HepG2 (cell line): ENCODE measurements around the gene SLC36A2. TPM values are rescaled to one million over a fixed set of nuclear protein-coding genes. Genes with fewer than 3 reads are reported as not detected.

Experiments
- ATAC-seq: fragments of 200-7000 bp; cut with Tn5 transposase; 3 replicates; pipeline ENCODE4 v1.9.1; 2020; ENCODE audit warnings: mild to moderate bottlenecking, moderate library complexity
- BruUV-seq: library from RNA; stranded (reverse); fragments of 400-500 nt; replicated peaks from 2 replicates; lab custom pipeline; 2021; lab: Mats Ljungman, UMichigan
- CTCF ChIA-PET: fragments of 300-600 bp; formaldehyde crosslinking; extraction: SDS; loops from one replicate; lab custom pipeline; 2021; ENCODE audit warnings: low total read pairs, inconsistent platforms, low intra/inter-chr PET ratio; lab: Yijun Ruan, JAX
- POLR2A ChIA-PET: fragments of 350-600 bp; sonication (Branson Sonifier 250); formaldehyde crosslinking; loops from one replicate; lab custom pipeline; 2020; ENCODE audit warnings: antibody characterized with exemption, inconsistent platforms; lab: Yijun Ruan, JAX
- DNase-seq: peaks from one replicate; pipeline ENCODE4 v3.0.0-alpha.2; 2015; ENCODE audit warnings: low spot score
- FAIRE-seq: peaks from 3 replicates; lab custom pipeline; 2011; peaks lifted over from hg19 to GRCh38; lab: Jason Lieb, UNC
- H2AFZ ChIP-seq: one replicate; pipeline ENCODE4 v1.6.1; 2011; ENCODE audit warnings: low read length, inconsistent platforms
- H3K27ac ChIP-seq: fragments of 300-600 bp; 3 replicates; pipeline ENCODE4 v1.8.0; 2011; ENCODE audit warnings: mixed run types, mild to moderate bottlenecking, mixed read lengths, low read length, inconsistent platforms; ENCODE audit not compliant: insufficient read depth; ENCODE audit errors: extremely low read length
- H3K27me3 ChIP-seq, 2 experiments: fragments of 200-600 bp in 1 of 2; 2 replicates in 1 of 2; 3 replicates in 1 of 2; pipeline versions ENCODE4 v1.6.0 to v1.8.0; 2011; ENCODE audit warnings: low read length in 2 of 2, mild to moderate bottlenecking in 2 of 2, moderate library complexity in 2 of 2, inconsistent platforms in 1 of 2; ENCODE audit not compliant: insufficient read depth in 2 of 2, control insufficient read depth in 1 of 2
- H3K36me3 ChIP-seq, 2 experiments: fragments of 200-600 bp in 1 of 2; replicated peaks in 1 of 2; 2 replicates in 1 of 2; 3 replicates in 1 of 2; pipeline versions ENCODE4 v1.5.1 to v1.8.0; 2011; ENCODE audit warnings: low read length in 2 of 2, inconsistent platforms in 1 of 2; ENCODE audit not compliant: insufficient read depth in 2 of 2, control insufficient read depth in 1 of 2
- H3K4me1 ChIP-seq: 2 replicates; pipeline ENCODE4 v1.5.1; 2012; ENCODE audit warnings: low read length, inconsistent platforms; ENCODE audit not compliant: insufficient read depth
- H3K4me2 ChIP-seq: 2 replicates; pipeline ENCODE4 v1.6.0; 2011; ENCODE audit warnings: low read depth, low read length, inconsistent platforms
- H3K4me3 ChIP-seq, 3 experiments: fragments of 200-600 bp in 1 of 3; sonication (generic), shearing (Covaris generic) in 1 of 3; replicated peaks in 1 of 3; 2 replicates each; pipeline ENCODE4 v1.5.1; 2011 to 2016; ENCODE audit warnings: low read length in 3 of 3, inconsistent platforms in 2 of 3, low read depth in 2 of 3, mild to moderate bottlenecking in 2 of 3, control low read depth in 1 of 3, mixed read lengths in 1 of 3; ENCODE audit not compliant: insufficient read depth in 1 of 3
- H3K79me2 ChIP-seq: one replicate; pipeline ENCODE4 v1.6.1; 2011; ENCODE audit warnings: low read length, inconsistent platforms; ENCODE audit not compliant: insufficient read depth
- H3K9ac ChIP-seq: 2 replicates; pipeline ENCODE4 v1.6.0; 2011; ENCODE audit warnings: mild to moderate bottlenecking, low read depth, low read length, inconsistent platforms; ENCODE audit not compliant: insufficient read depth
- H3K9me3 ChIP-seq: 2 replicates; pipeline ENCODE4 v1.5.1; 2012; ENCODE audit warnings: mild to moderate bottlenecking, low read length
- H4K20me1 ChIP-seq: 2 replicates; pipeline ENCODE4 v1.6.0; 2011; ENCODE audit warnings: inconsistent platforms, mild to moderate bottlenecking, low read length, moderate library complexity; ENCODE audit not compliant: insufficient read depth
- ASH2L ChIP-seq: fragments of 300-600, 200-600 bp; sonication (generic); IDR thresholded peaks from 2 replicates; pipeline ENCODE4 v1.7.0; 2017; ENCODE audit warnings: low read depth, mild to moderate bottlenecking, moderate library complexity, mixed read lengths, low read length; ENCODE audit not compliant: insufficient read length
- CCAR2 ChIP-seq: fragments of 200-400 bp; formaldehyde crosslinking; optimal IDR thresholded peaks from 2 replicates; pipeline ENCODE3; 2018; ENCODE audit warnings: low read depth, mild to moderate bottlenecking, low read length, moderate library complexity
- FOXP1 ChIP-seq, 2 experiments: fragments of 450-650 bp in 1 of 2; IDR thresholded peaks; 2 replicates each; pipeline ENCODE4 v1.6.1; 2017 to 2018; ENCODE audit warnings: antibody characterized with exemption in 1 of 2
- MATR3 ChIP-seq: sonication (generic); formaldehyde crosslinking; IDR thresholded peaks from 2 replicates; pipeline ENCODE4 v1.4.0; 2020; ENCODE audit warnings: missing genetic modification reagents
- MTERF4 ChIP-seq: sonication (generic); formaldehyde crosslinking; IDR thresholded peaks from 2 replicates; pipeline ENCODE4 v1.8.0; 2023; ENCODE audit warnings: mild to moderate bottlenecking, missing genetic modification reagents
- NFAT5 ChIP-seq: sonication (generic); formaldehyde crosslinking; IDR thresholded peaks from 2 replicates; pipeline ENCODE4 v1.4.0; 2020; ENCODE audit warnings: missing genetic modification reagents
- NFIB ChIP-seq: sonication (generic); formaldehyde crosslinking; IDR thresholded peaks from 2 replicates; pipeline ENCODE4 v1.9.0; 2021; ENCODE audit warnings: missing genetic modification reagents, mild to moderate bottlenecking, borderline replicate concordance
- STAG1 ChIP-seq: sonication (generic); formaldehyde crosslinking; IDR thresholded peaks from 2 replicates; pipeline ENCODE4 v1.4.0; 2020; ENCODE audit warnings: missing genetic modification reagents
- TFDP2 ChIP-seq: sonication (generic); formaldehyde crosslinking; IDR thresholded peaks from 2 replicates; pipeline ENCODE4 v1.4.0; 2020; ENCODE audit warnings: missing genetic modification reagents
- ZHX1 ChIP-seq: sonication (generic); formaldehyde crosslinking; IDR thresholded peaks from 2 replicates; pipeline ENCODE4 v1.8.1; 2022; ENCODE audit warnings: low read depth, mild to moderate bottlenecking, missing genetic modification reagents
- ZKSCAN1 ChIP-seq: fragments of 150-350 bp; IDR thresholded peaks from 2 replicates; pipeline ENCODE4 v1.6.1; 2014; ENCODE audit warnings: low read length
- ZNF296 ChIP-seq: sonication (generic); formaldehyde crosslinking; conservative IDR thresholded peaks from 2 replicates; pipeline ENCODE4 v1.5.0; 2020; ENCODE audit warnings: mild to moderate bottlenecking, missing genetic modification reagents
- ZNF557 ChIP-seq: sonication (generic); formaldehyde crosslinking; IDR thresholded peaks from 2 replicates; pipeline ENCODE4 v1.4.0; 2020; ENCODE audit warnings: missing genetic modification reagents
- ZNF616 ChIP-seq: sonication (generic); formaldehyde crosslinking; IDR thresholded peaks from 2 replicates; pipeline ENCODE4 v1.5.0; 2020; ENCODE audit warnings: low read depth, mild to moderate bottlenecking, missing genetic modification reagents
- ZNF674 ChIP-seq: sonication (generic); formaldehyde crosslinking; IDR thresholded peaks from 2 replicates; pipeline ENCODE4 v1.5.0; 2020; ENCODE audit warnings: low read depth, mild to moderate bottlenecking, missing genetic modification reagents
- WGBS: methylation state at CpG from one replicate; pipeline ENCODE4 v1.1.6; 2017; ENCODE audit warnings: low lambda C conversion rate; 5-methylcytosine and 5-hydroxymethylcytosine counted together
- in situ Hi-C: cut with HindIII; loops from 2 replicates; pipeline ENCODE4 v1.10.0; 2017; ENCODE audit warnings: low pct_unique_long_range_greater_than_20kb; ENCODE audit not compliant: extremely low pct_ligation_motif_present
- intact Hi-C: fragments of 100-400 bp; cut with micrococcal nuclease; formaldehyde crosslinking; loops from one replicate; pipeline ENCODE4 v1.10.0; 2022; ENCODE audit not compliant: unreplicated experiment
- polyA plus RNA-seq, 8 experiments: library from polyadenylated mRNA; depleted of rRNA in 3 of 8; stranded (reverse) in 7 of 8; unstranded in 1 of 8; fragments of >200 nt; fragmentation: Illumina TruSeq in 4 of 8; extraction: Trizol in 4 of 8; gene quantifications; 2 replicates each; pipeline versions ENCODE4 v1.2.1 to v1.2.3, GENCODE V29; 2011 to 2016; ENCODE audit warnings: low read depth in 4 of 8, missing spikeins in 1 of 8, mixed read lengths in 1 of 8; ENCODE audit not compliant: insufficient read depth in 1 of 8
- total RNA-seq, 5 experiments: library from RNA; depleted of rRNA; stranded (reverse); fragments of >200 nt; fragmentation: Illumina TruSeq; extraction: Trizol; gene quantifications; 2 replicates each; pipeline ENCODE4 v1.2.3, GENCODE V29; 2016; ENCODE audit warnings: low read depth in 1 of 5

SLC36A2 gene
- total and polyA plus RNA-seq, 2 of the 13 experiments (the other 11 are each of a cell fraction or from before 2014, with no cell fraction given): 0.03 TPM; not detected in 1

- H3K4me3 ChIP-seq: no peak overlapping the region
- H2AFZ ChIP-seq: no peak overlapping the region
- no peaks in the 10 kb centered on the region for H3K9me3 ChIP-seq
- H3K27me3 ChIP-seq: no peaks in the 10 kb centered on the region
- ATAC-seq (no peak), DNase-seq (no peak), FAIRE-seq (no peak)
- ChIA-PET CTCF (no interaction called here), POLR2A (no interaction called here)
- H3K36me3 ChIP-seq: no peaks in the 10 kb centered on the region
- in situ Hi-C loops (no loop called here), intact Hi-C loops (no loop called here)
- H3K27ac ChIP-seq: no peak overlapping the region
- no peaks in the 10 kb centered on the region for H3K4me1 ChIP-seq
- no TSS peak for BruUV-seq
- no peak overlapping the region for H3K4me2 ChIP-seq
- H3K9ac ChIP-seq: no peak overlapping the region
- WGBS: 61% methylated on average over 13 of the region's 13 CpGs
- H3K79me2 ChIP-seq: no peaks in the 10 kb centered on the region
- no peaks in the 10 kb centered on the region for H4K20me1 ChIP-seq
- TF ChIP-seq ZNF557 (no peak), STAG1 (CRISPR knock-in tag) (no peak), CCAR2 (no peak), ZHX1 (CRISPR knock-in tag) (no peak), ZNF616 (CRISPR knock-in tag) (no peak), ZNF296 (no peak), FOXP1 (IDR thresholded peaks at IDR 0.05) (no peak), FOXP1 (CRISPR knock-in tag; IDR thresholded peaks at IDR 0.05) (no peak), NFAT5 (CRISPR knock-in tag) (no peak), ZNF674 (CRISPR knock-in tag) (no peak), ZKSCAN1 (no peak), NFIB (CRISPR knock-in tag) (no peak), TFDP2 (CRISPR knock-in tag) (no peak), ASH2L (no peak), MTERF4 (CRISPR knock-in tag) (no peak), MATR3 (no peak)
Measured at GRCh38 chr5:151281001-151281639, 66.2 kb downstream of the SLC36A2 start.
